ENCODE results near the gene C1QTNF2. TPM values are rescaled to one million over a fixed set of nuclear protein-coding genes. Genes with fewer than 3 reads are reported as not detected.

The C1QTNF2 gene
- total RNA-seq: 1 to 10 TPM; 1.3 to 2.9 (median 2.5) TPM

DNA sequence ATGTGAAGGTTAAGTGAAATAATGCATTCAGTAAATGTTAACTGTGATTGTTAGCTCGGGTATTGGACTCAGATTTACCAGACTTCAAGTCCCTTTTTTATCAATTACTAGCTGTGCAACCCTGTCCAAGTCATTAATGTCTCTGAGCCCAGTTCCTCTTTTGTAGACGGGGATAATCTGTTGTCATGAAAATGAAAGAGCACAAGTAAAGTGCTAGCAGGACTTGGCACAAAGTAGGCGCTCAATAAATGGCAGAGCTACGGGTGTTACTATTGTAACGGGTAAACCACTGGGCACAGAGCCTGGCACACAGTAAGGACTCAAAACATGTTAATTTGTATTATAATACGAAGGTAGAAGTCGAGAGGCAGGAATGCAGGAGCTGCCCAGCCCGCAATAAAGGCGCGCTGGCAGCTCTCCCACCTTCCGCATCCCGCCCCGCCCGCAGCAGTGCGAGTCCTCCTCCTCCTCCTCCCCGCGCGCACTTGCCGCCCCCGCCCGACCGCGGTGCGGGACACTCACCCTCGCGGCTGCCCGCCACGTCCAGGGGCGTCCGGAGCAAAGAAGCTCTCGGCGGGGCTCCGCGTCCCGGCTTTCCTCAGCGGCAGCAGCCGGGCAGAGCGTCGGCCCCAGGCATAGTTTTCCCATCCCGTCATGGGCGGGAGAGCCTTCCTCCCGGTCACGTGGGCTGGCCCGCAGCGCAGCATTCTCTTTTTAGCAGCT is at the start of gene C1QTNF2:
TSS of gene C1QTNF2 (minus strand) at position 637 of the 723 bp plus-strand sequence. CDS start 15,615 bp downstream, outside the sequence.
- H3K4me1 ChIP-seq: peaks cover 5 to 24% (median 11%) of the 10 kb centered on the region in 4 donors
- peak within 1 kb of the TSS; percentile 75 to 86 (median 78) for H3K4me3 ChIP-seq
- WGBS: 3% methylated on average over 34 of the region's 45 CpGs
- DNase-seq (ENCODE audit: extremely low spot score): no peak
- TF ChIP-seq EP300 (IDR thresholded peaks at IDR 0.05) (no peak), POLR2AphosphoS5 (IDR thresholded peaks at IDR 0.05) (peak; percentile 54 to 69), POLR2A (IDR thresholded peaks at IDR 0.05; ENCODE audit: low read depth) (no peak)
- TF ChIP-seq, protein P1, sequence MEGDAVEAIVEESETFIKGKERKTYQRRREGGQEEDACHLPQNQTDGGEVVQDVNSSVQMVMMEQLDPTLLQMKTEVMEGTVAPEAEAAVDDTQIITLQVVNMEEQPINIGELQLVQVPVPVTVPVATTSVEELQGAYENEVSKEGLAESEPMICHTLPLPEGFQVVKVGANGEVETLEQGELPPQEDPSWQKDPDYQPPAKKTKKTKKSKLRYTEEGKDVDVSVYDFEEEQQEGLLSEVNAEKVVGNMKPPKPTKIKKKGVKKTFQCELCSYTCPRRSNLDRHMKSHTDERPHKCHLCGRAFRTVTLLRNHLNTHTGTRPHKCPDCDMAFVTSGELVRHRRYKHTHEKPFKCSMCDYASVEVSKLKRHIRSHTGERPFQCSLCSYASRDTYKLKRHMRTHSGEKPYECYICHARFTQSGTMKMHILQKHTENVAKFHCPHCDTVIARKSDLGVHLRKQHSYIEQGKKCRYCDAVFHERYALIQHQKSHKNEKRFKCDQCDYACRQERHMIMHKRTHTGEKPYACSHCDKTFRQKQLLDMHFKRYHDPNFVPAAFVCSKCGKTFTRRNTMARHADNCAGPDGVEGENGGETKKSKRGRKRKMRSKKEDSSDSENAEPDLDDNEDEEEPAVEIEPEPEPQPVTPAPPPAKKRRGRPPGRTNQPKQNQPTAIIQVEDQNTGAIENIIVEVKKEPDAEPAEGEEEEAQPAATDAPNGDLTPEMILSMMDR (IDR thresholded peaks at IDR 0.05): no peak
- H3K36me3 ChIP-seq: no peaks in the 10 kb centered on the region
- intact Hi-C loops (cut with DNase I): no loop called here
- no peaks in the 10 kb centered on the region for H3K27me3 ChIP-seq
- H3K9me3 ChIP-seq: no peaks in the 10 kb centered on the region
- peak within 1 kb of the TSS; percentile 76 to 83 (median 78) for H3K27ac ChIP-seq (replicated peaks in 1 of 4)

DNA sequence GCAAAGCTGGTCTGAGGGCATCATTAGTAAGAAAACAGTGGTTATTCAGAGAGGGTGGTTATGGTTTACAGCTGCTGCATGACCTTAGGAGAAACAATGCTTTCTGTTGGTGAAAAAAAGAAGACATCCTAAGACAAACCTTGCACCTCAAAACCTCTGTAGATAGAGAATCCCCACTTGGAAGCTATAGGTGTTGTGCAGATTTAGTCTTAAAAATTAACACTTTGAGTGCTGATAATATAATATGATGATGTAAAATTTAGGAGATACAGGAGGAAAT is 49.8 kb upstream of the C1QTNF2 start:
- no peak overlapping the region for H3K4me3 ChIP-seq
- H3K27me3 ChIP-seq: no peaks in the 10 kb centered on the region
- H3K27ac ChIP-seq (replicated peaks in 1 of 4): peak overlapping the region in 1 of 4 donors; percentile 83
- TF ChIP-seq POLR2AphosphoS5 (IDR thresholded peaks at IDR 0.05) (no peak), EP300 (IDR thresholded peaks at IDR 0.05) (no peak), POLR2A (IDR thresholded peaks at IDR 0.05; ENCODE audit: low read depth) (no peak)
- TF ChIP-seq, protein P1 (IDR thresholded peaks at IDR 0.05): no peak
- no peak for DNase-seq (ENCODE audit: extremely low spot score)
- intact Hi-C loops (cut with DNase I): no loop called here
- no peaks in the 10 kb centered on the region for H3K9me3 ChIP-seq
- peaks cover 22 to 52% (median 43%) of the 10 kb centered on the region in 4 donors for H3K4me1 ChIP-seq
- H3K36me3 ChIP-seq: peaks cover 0 to 2% (median 0%) of the 10 kb centered on the region in 4 donors

DNA sequence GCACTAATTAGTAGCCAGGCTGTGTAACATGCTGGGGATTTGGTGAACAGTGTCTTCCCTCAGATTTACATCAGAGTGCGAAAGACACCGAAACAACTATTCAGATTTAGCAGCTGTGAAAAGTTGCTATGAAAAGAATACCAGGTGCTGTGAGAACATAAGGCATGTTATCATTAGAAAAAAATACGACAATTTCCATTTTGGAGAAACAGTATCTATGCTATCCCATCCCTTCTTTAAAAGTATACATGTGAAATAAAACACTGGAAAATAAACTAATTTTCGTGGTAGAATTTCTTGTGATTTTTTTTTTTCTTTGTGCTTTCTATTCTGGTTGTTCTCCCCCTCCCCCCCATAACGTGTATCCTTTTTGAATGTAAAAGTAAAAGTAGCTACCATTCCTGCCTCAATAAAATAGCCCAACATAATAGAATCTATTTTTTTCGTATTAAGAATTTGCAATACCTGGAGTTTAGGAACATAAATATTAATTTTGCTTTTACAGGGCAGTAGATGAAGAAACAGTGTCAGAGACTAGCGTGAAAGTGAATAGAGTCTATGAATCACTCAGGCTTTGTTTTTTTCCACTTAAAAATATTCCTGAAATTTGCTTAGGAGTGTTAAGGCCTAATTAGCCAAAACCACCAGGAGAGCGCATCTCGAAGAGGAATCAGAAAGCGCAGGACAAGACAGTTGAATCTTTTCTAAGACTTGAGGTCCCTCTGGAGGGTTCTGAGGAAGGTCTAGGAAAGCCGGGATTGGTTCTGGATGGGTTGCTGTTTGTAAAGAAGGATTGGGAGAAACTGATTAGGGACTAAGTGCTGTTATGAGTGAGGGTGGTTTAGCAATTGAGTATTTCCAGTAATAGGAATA is 49.3 kb upstream of the C1QTNF2 start:
- Histone ChIP-seq H3K36me3 (peaks cover 4 to 7% (median 4%) of the 10 kb centered on the region in 4 donors), H3K4me1 (peaks cover 22 to 58% (median 45%) of the 10 kb centered on the region in 4 donors), H3K27me3 (no peaks in the 10 kb centered on the region), H3K4me3 (peak overlapping the region; percentile 70 to 85 (median 82)), H3K27ac (replicated peaks in 1 of 4) (peak overlapping the region; percentile 83 to 90 (median 86)), H3K9me3 (no peaks in the 10 kb centered on the region)
- 40% methylated on average over 11 of the region's 11 CpGs for WGBS
- intact Hi-C loops (cut with DNase I): no loop called here
- DNase-seq (ENCODE audit: extremely low spot score): no peak
- TF ChIP-seq EP300 (IDR thresholded peaks at IDR 0.05) (no peak), POLR2AphosphoS5 (IDR thresholded peaks at IDR 0.05) (no peak), POLR2A (IDR thresholded peaks at IDR 0.05; ENCODE audit: low read depth) (no peak)
- TF ChIP-seq, protein P1 (IDR thresholded peaks at IDR 0.05): no peak

DNA sequence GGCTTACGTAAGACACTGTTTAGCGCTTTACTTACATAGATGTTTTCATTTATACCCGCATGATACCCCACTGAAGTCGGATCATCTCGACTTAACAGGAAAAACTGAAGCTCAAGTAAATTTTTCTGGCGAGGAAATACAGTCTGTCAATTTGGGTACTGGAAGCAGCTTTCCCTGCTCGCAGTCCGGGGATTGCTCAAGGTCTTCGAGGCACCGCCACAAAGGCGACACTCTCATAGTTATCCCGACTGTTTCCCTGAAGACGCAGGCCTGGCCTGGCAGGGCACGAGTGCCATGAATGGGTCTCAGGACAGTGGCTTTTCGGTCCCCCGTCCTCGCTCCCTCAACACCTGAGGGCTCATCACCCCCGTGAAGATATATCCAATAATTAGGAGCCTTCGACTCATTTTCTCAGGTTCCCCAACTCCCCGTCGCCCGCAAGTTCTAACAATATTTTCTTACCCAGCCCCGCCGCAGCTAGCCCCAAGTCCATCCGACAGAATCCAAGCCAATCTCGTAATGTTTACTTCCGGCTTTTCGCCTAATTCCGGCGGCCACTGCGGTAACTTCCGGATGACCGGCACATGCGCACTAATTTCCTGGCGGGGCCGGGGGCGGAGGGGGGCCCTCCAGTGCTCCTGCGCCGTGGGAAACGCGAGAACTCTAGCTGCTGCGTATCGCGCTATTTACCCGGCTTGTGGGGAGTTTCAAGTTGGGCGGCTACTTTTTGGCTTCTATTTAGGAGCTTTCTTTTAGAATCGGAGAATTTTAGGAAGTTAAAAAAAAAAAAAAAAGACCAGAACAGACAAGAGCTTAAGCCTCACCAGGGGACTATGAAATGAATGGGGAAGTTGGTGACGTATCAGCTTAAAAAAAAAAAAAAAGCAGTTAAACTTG is 48.4 kb upstream of the C1QTNF2 start, which contains the start of gene SLU7:
TSS of gene SLU7 (minus strand) at position 521 of the 897 bp plus-strand sequence. CDS start 3,787 bp downstream, outside the sequence.
- H3K27ac ChIP-seq (replicated peaks in 1 of 4): peak within 1 kb of the TSS; percentile 83 to 90 (median 86)
- H3K4me3 ChIP-seq: peak within 1 kb of the TSS; percentile 70 to 85 (median 82)
- H3K9me3 ChIP-seq: no peaks in the 10 kb centered on the region
- under 1% methylated on average over 48 of the region's 48 CpGs for WGBS
- TF ChIP-seq, protein P1 (IDR thresholded peaks at IDR 0.05): peak in 1 of 3 experiments; percentile 18
- TF ChIP-seq EP300 (IDR thresholded peaks at IDR 0.05) (no peak), POLR2A (IDR thresholded peaks at IDR 0.05; ENCODE audit: low read depth) (no peak), POLR2AphosphoS5 (IDR thresholded peaks at IDR 0.05) (peak; percentile 86 to 95)
- no peaks in the 10 kb centered on the region for H3K27me3 ChIP-seq
- peak; percentile 98 for DNase-seq (ENCODE audit: extremely low spot score)
- H3K4me1 ChIP-seq: peaks cover 22 to 58% (median 45%) of the 10 kb centered on the region in 4 donors
- H3K36me3 ChIP-seq: peaks cover 11 to 16% (median 13%) of the 10 kb centered on the region in 4 donors
- intact Hi-C loops (cut with DNase I): no loop called here

Data from esophagus muscularis mucosa (tissue), 4 donors.